ENCODE measurements around the gene NOLC1.

The NOLC1 gene

DNA sequence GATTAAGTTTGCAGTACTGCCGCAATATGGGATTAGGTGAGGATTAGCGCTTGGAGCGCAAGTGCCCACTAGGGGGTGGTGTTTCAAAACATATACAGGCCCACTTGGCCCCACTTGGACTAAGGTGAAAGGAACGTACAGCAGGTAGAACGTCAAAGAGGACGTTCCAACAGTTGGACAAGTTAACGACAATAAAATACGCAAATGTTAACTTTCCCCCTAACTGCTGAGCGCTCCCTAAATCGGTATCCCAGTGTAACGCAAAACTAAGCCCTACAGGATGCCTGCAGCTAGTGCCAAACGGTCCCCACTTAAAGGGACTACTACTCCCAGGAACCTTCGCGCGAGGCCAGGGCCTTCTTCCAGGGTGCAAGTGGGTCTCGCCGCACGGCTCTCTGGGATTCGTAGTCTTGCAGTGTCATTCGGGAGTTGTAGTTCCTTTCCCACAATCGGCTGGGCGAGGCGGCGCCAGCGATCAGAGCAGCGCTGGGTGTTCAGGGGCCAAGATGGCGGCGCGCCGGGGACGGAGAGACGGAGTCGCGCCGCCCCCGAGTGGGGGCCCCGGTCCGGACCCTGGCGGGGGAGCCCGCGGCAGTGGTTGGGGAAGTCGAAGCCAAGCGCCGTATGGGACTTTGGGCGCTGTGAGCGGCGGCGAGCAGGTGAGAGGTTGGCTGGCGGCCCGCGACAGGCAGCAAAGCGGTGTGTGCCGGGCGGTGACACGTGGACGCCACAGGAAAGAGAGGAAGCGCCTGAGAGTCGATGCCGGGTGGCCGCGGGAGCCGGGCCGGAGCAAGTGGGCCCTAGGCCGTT, 19.4 kb upstream of the NOLC1 start, which contains the start of gene PPRC1:
Gene PPRC1 (plus strand): TSS at position 478 of the 810 bp plus-strand sequence. CDS start 29 bp downstream, at position 507.
- peak within 1 kb of the TSS; percentile 84 for H3K27ac ChIP-seq
- TF ChIP-seq POLR2AphosphoS5 (IDR thresholded peaks at IDR 0.05; ENCODE audit: borderline replicate concordance, low read depth, low read length) (peak; percentile 70), FOXP2 (optimal IDR thresholded peaks at IDR 0.05; ENCODE audit: control extremely low read depth, extremely low read length, insufficient read depth) (no peak)
- H3K9me3 ChIP-seq (ENCODE audit: low read depth, low read length) = no peaks in the 10 kb centered on the region
- DNase-seq (ENCODE audit: low read depth, low spot score) = peak; percentile 84
- peak within 1 kb of the TSS; percentile 85 for H3K4me3 ChIP-seq
- peaks cover 2% of the 10 kb centered on the region for H3K36me3 ChIP-seq (ENCODE audit: insufficient read depth, low read length)
- peak within 1 kb of the TSS; percentile 95 for H3K9ac ChIP-seq (ENCODE audit: insufficient read length)

DNA sequence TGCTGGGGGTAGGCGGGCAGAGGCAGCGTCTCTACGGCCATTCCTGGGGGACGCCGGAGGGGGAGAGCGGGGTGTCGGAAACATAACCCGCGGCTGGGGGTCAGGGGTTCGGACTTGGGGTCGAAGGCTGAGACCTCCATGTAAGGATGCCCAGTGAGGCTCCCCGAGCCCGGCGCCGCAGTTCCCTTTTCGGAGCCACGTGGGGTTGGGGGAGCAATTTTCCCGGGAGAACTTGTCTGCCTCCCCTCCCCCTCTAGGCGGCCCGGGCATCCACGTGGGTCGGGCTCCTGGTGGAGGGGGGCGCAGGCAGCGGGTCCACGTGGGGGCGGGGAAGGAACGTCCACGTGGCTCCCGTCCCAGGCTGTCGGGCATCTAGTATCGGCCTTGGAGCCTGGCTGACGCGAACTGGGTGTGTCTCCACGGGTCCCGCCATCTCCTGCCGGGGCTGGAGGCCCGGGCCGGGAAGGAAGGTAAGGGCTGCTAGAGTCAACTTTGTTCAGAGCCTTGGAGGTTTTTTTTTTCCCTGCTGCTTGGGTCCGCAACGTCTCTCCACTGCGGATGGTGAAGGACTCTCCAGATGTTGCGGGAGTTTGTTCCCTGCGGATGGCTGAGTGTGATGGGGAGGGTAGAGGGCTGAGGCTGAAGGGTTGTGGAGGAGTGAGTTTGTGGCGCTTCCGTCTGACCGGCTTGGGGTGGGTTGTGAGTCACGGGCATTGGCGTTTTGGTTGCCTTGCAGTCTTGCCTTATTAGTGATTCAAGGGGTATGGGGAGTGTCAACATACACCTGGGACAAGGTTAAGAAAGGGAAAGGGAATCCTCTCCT, 18.6 kb upstream of the NOLC1 start:
- H3K9me3 ChIP-seq (ENCODE audit: low read depth, low read length) = no peaks in the 10 kb centered on the region
- peak overlapping the region; percentile 84 for H3K27ac ChIP-seq
- peak overlapping the region; percentile 95 for H3K9ac ChIP-seq (ENCODE audit: insufficient read length)
- peaks cover 10% of the 10 kb centered on the region for H3K36me3 ChIP-seq (ENCODE audit: insufficient read depth, low read length)
- DNase-seq (ENCODE audit: low read depth, low spot score) = no peak
- TF ChIP-seq POLR2AphosphoS5 (IDR thresholded peaks at IDR 0.05; ENCODE audit: borderline replicate concordance, low read depth, low read length) = no peak
- TF ChIP-seq FOXP2 (optimal IDR thresholded peaks at IDR 0.05; ENCODE audit: control extremely low read depth, extremely low read length, insufficient read depth) = no peak
- peak overlapping the region; percentile 85 for H3K4me3 ChIP-seq

DNA sequence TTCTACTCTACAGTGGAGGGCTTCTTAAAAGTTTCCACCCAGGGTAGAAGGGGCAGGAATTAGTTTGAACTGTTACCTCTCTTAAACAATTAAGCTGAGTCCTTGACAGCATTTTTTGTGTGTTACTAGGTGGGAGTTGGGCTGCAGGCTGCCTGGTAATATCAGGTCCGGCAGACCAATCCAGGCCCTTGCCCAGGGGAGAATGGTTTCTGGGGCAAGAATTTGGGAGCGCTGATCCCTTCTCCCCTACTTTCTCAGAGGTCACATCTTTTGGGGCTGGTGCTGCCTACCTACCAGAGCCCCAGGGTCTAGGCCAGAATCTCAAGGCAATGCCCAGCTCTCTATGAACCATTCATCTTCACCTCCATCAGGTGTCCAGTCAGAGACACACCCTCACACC, 17.8 kb upstream of the NOLC1 start:
- no peaks in the 10 kb centered on the region for H3K9me3 ChIP-seq (ENCODE audit: low read depth, low read length)
- peak overlapping the region; percentile 95 for H3K9ac ChIP-seq (ENCODE audit: insufficient read length)
- H3K27ac ChIP-seq = no peak overlapping the region
- peaks cover 18% of the 10 kb centered on the region for H3K36me3 ChIP-seq (ENCODE audit: insufficient read depth, low read length)
- no peak for DNase-seq (ENCODE audit: low read depth, low spot score)
- H3K4me3 ChIP-seq = peak overlapping the region; percentile 85
- TF ChIP-seq FOXP2 (optimal IDR thresholded peaks at IDR 0.05; ENCODE audit: control extremely low read depth, extremely low read length, insufficient read depth) = no peak
- TF ChIP-seq POLR2AphosphoS5 (IDR thresholded peaks at IDR 0.05; ENCODE audit: borderline replicate concordance, low read depth, low read length) = no peak
- no peak for TF ChIP-seq EZH2 (IDR thresholded peaks at IDR 0.05)

DNA sequence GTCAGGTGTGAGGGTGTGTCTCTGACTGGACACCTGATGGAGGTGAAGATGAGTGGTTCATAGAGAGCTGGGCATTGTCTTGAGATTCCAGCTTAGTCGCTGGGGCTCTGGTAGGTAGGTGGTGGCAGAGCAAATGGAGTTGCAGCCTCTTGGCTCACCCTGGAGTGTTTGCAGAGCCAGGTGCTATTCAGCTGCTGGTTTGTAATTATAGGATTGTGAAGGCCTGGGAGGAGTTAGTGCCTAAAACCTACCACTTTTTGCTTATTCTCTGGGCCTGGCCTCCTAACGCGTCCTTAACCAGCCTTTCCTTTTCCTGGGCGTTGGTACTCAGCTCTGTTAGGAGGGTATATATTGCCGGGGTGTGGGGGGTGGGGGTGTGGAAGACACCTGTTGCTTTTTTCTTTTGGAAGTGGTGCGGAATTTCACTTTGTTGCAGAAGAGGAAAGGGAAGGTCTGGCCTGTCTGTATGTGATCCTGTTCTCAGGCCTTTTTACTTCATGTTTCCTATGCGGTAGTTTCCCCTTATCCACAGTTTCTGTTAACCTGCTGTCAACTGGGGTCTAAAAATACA, 16.1 kb upstream of the NOLC1 start:
- H3K4me3 ChIP-seq = no peak overlapping the region
- H3K27ac ChIP-seq = no peak overlapping the region
- H3K36me3 ChIP-seq (ENCODE audit: insufficient read depth, low read length) = peaks cover 34% of the 10 kb centered on the region
- no peak overlapping the region for H3K9ac ChIP-seq (ENCODE audit: insufficient read length)
- H3K9me3 ChIP-seq (ENCODE audit: low read depth, low read length) = no peaks in the 10 kb centered on the region
- TF ChIP-seq POLR2AphosphoS5 (IDR thresholded peaks at IDR 0.05; ENCODE audit: borderline replicate concordance, low read depth, low read length) = no peak
- TF ChIP-seq FOXP2 (optimal IDR thresholded peaks at IDR 0.05; ENCODE audit: control extremely low read depth, extremely low read length, insufficient read depth) = no peak
- no peak for TF ChIP-seq EZH2 (IDR thresholded peaks at IDR 0.05)
- no peak for DNase-seq (ENCODE audit: low read depth, low spot score)

DNA sequence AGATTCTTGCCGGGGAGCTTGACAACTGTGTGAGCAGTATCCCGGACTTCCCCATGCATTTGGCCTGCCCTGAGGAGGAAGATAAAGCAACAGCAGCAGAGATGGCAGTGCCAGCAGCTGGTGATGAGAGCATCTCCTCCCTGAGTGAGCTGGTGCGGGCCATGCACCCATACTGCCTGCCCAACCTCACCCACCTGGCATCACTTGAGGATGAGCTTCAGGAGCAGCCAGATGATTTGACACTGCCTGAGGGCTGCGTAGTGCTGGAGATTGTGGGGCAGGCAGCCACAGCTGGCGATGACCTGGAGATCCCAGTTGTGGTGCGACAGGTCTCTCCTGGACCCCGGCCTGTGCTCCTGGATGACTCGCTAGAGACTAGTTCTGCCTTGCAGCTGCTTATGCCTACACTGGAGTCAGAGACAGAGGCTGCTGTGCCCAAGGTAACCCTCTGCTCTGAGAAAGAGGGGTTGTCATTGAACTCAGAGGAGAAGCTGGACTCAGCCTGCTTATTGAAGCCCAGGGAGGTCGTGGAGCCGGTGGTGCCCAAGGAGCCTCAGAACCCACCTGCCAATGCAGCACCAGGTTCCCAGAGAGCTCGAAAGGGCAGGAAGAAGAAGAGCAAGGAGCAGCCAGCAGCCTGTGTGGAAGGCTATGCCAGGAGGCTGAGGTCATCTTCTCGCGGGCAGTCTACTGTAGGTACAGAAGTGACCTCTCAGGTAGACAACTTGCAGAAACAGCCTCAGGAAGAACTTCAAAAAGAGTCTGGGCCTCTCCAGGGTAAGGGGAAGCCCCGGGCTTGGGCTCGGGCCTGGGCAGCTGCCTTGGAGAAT, 12.7 kb upstream of the NOLC1 start:
- Histone ChIP-seq H3K9me3 (ENCODE audit: low read depth, low read length) (no peaks in the 10 kb centered on the region), H3K4me3 (no peak overlapping the region), H3K36me3 (ENCODE audit: insufficient read depth, low read length) (peaks cover 58% of the 10 kb centered on the region), H3K27ac (no peak overlapping the region), H3K9ac (ENCODE audit: insufficient read length) (no peak overlapping the region)
- no peak for DNase-seq (ENCODE audit: low read depth, low spot score)
- no peak for TF ChIP-seq EZH2 (IDR thresholded peaks at IDR 0.05)
- no peak for TF ChIP-seq POLR2AphosphoS5 (IDR thresholded peaks at IDR 0.05; ENCODE audit: borderline replicate concordance, low read depth, low read length)
- TF ChIP-seq FOXP2 (optimal IDR thresholded peaks at IDR 0.05; ENCODE audit: control extremely low read depth, extremely low read length, insufficient read depth) = no peak

DNA sequence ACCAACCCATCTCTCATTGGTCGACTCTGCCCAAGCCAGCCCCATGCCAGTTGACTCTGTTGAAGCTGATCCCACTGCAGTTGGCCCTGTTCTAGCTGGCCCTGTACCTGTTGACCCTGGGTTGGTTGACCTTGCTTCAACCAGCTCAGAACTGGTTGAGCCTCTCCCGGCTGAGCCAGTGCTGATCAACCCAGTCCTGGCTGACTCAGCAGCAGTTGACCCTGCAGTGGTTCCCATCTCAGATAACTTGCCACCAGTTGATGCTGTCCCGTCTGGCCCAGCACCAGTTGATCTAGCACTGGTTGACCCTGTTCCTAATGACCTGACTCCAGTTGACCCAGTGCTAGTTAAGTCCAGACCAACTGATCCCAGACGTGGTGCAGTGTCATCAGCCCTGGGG, 12.0 kb upstream of the NOLC1 start:
- TF ChIP-seq POLR2AphosphoS5 (IDR thresholded peaks at IDR 0.05; ENCODE audit: borderline replicate concordance, low read depth, low read length) (no peak), FOXP2 (optimal IDR thresholded peaks at IDR 0.05; ENCODE audit: control extremely low read depth, extremely low read length, insufficient read depth) (no peak), EZH2 (IDR thresholded peaks at IDR 0.05) (no peak)
- H3K27ac ChIP-seq = no peak overlapping the region
- no peak overlapping the region for H3K9ac ChIP-seq (ENCODE audit: insufficient read length)
- H3K36me3 ChIP-seq (ENCODE audit: insufficient read depth, low read length) = peaks cover 60% of the 10 kb centered on the region
- no peaks in the 10 kb centered on the region for H3K9me3 ChIP-seq (ENCODE audit: low read depth, low read length)
- no peak for DNase-seq (ENCODE audit: low read depth, low spot score)
- no peak overlapping the region for H3K4me3 ChIP-seq

DNA sequence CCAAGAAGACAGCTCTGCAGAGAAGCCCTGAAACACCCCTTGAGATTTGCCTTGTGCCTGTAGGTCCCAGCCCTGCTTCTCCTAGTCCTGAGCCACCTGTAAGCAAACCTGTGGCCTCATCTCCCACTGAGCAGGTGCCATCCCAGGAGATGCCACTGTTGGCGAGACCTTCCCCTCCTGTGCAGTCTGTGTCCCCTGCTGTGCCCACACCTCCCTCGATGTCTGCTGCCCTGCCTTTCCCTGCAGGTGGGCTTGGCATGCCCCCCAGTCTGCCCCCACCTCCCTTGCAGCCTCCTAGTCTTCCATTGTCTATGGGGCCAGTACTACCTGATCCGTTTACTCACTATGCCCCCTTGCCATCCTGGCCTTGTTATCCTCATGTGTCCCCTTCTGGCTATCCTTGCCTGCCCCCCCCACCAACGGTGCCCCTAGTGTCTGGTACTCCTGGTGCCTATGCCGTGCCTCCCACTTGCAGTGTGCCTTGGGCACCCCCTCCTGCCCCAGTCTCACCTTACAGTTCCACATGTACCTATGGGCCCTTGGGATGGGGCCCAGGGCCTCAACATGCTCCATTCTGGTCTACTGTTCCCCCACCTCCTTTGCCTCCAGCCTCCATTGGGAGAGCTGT, 11.2 kb upstream of the NOLC1 start:
- no peak for DNase-seq (ENCODE audit: low read depth, low spot score)
- Histone ChIP-seq H3K27ac (no peak overlapping the region), H3K4me3 (no peak overlapping the region), H3K9me3 (ENCODE audit: low read depth, low read length) (no peaks in the 10 kb centered on the region), H3K9ac (ENCODE audit: insufficient read length) (no peak overlapping the region), H3K36me3 (ENCODE audit: insufficient read depth, low read length) (peaks cover 60% of the 10 kb centered on the region)
- TF ChIP-seq POLR2AphosphoS5 (IDR thresholded peaks at IDR 0.05; ENCODE audit: borderline replicate concordance, low read depth, low read length) = no peak
- TF ChIP-seq EZH2 (IDR thresholded peaks at IDR 0.05) = no peak
- no peak for TF ChIP-seq FOXP2 (optimal IDR thresholded peaks at IDR 0.05; ENCODE audit: control extremely low read depth, extremely low read length, insufficient read depth)
